Prostate gland (tissue), 2 donors: Measurements from ENCODE around the gene CSGALNACT2. TPM values are rescaled to one million over a fixed set of nuclear protein-coding genes. Genes with fewer than 3 reads are reported as not detected.

Experiments
- DNase-seq: peaks from one replicate; pipeline ENCODE4 v3.0.0-alpha.2; 2019; ENCODE audit warnings: low spot score
- H3K27ac ChIP-seq, 2 donors: fragments of 200-600 bp; sonication (generic); 2 replicates each; pipeline ENCODE4 v1.5.1; 2017 to 2019
- H3K27me3 ChIP-seq: fragments of 200-600 bp; sonication (generic); replicated peaks from 2 replicates; pipeline ENCODE4 v1.5.1; 2019; ENCODE audit not compliant: insufficient read depth
- H3K36me3 ChIP-seq, 2 donors: fragments of 200-600 bp; sonication (generic); 1 replicate in 1 of 2; 2 replicates in 1 of 2; pipeline versions ENCODE4 v1.5.1 to v1.8.1; 2017 to 2019
- H3K4me1 ChIP-seq: fragments of 200-600 bp; sonication (generic); replicated peaks from 2 replicates; pipeline ENCODE4 v1.5.1; 2019
- H3K4me3 ChIP-seq, 2 donors: fragments of 200-600 bp; sonication (generic); 2 replicates each; pipeline ENCODE4 v1.5.1; 2017 to 2019
- H3K9me3 ChIP-seq: fragments of 200-600 bp; sonication (generic); 2 replicates; pipeline ENCODE4 v1.5.1; 2017
- POLR2A ChIP-seq: fragments of 450-650 bp; IDR thresholded peaks from one replicate; pipeline ENCODE4 v1.6.1; 2016; ENCODE audit warnings: antibody characterized with exemption, mild to moderate bottlenecking
- POLR2AphosphoS5 ChIP-seq: sonication (generic); formaldehyde crosslinking; IDR thresholded peaks from one replicate; pipeline ENCODE4 v1.6.1; 2017; ENCODE audit warnings: antibody characterized with exemption
- WGBS: methylation state at CpG from one replicate; pipeline ENCODE4 v1.1.5; 2018; 5-methylcytosine and 5-hydroxymethylcytosine counted together
- intact Hi-C: fragments of 100-400 bp; cut with DNase I; formaldehyde crosslinking; loops from one replicate; pipeline ENCODE4 v1.14.2; 2022
- total RNA-seq, 2 donors: library from RNA; depleted of rRNA; stranded (reverse); fragments of >200 nt; gene quantifications; one replicate each; pipeline ENCODE4 v1.1.0, GENCODE V29; 2016
- TF ChIP-seq, protein P1 (sequence below), 4 experiments: fragments of 200-600 bp in 2 of 4; fragments of 450-650 bp in 2 of 4; sonication (generic) in 2 of 4; IDR thresholded peaks; 1 replicate in 3 of 4; 2 replicates in 1 of 4; pipeline ENCODE4 v1.5.1; 2016 to 2019; ENCODE audit warnings: antibody characterized with exemption in 4 of 4, mild to moderate bottlenecking in 2 of 4, moderate library complexity in 2 of 4

The CSGALNACT2 gene
- total RNA-seq, 2 donors from 2014 or later: 10.0 to 15.9 TPM

- no peaks in the 10 kb centered on the region for H3K9me3 ChIP-seq
- no peaks in the 10 kb centered on the region for H3K27me3 ChIP-seq
- intact Hi-C loops: no loop called here
- no peak overlapping the region for H3K4me3 ChIP-seq
- no peak for DNase-seq
- TF ChIP-seq POLR2A: no peak
- no peak for TF ChIP-seq POLR2AphosphoS5
- TF ChIP-seq, protein P1, sequence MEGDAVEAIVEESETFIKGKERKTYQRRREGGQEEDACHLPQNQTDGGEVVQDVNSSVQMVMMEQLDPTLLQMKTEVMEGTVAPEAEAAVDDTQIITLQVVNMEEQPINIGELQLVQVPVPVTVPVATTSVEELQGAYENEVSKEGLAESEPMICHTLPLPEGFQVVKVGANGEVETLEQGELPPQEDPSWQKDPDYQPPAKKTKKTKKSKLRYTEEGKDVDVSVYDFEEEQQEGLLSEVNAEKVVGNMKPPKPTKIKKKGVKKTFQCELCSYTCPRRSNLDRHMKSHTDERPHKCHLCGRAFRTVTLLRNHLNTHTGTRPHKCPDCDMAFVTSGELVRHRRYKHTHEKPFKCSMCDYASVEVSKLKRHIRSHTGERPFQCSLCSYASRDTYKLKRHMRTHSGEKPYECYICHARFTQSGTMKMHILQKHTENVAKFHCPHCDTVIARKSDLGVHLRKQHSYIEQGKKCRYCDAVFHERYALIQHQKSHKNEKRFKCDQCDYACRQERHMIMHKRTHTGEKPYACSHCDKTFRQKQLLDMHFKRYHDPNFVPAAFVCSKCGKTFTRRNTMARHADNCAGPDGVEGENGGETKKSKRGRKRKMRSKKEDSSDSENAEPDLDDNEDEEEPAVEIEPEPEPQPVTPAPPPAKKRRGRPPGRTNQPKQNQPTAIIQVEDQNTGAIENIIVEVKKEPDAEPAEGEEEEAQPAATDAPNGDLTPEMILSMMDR (IDR thresholded peaks at IDR 0.05): no peak
- WGBS: 76% methylated on average over 14 of the region's 14 CpGs
- no peaks in the 10 kb centered on the region for H3K36me3 ChIP-seq
- no peaks in the 10 kb centered on the region for H3K4me1 ChIP-seq
- H3K27ac ChIP-seq: no peak overlapping the region
These were observed 82.6 kb downstream of the CSGALNACT2 start for GRCh38 chr10:43220657-43221418.

DNA sequence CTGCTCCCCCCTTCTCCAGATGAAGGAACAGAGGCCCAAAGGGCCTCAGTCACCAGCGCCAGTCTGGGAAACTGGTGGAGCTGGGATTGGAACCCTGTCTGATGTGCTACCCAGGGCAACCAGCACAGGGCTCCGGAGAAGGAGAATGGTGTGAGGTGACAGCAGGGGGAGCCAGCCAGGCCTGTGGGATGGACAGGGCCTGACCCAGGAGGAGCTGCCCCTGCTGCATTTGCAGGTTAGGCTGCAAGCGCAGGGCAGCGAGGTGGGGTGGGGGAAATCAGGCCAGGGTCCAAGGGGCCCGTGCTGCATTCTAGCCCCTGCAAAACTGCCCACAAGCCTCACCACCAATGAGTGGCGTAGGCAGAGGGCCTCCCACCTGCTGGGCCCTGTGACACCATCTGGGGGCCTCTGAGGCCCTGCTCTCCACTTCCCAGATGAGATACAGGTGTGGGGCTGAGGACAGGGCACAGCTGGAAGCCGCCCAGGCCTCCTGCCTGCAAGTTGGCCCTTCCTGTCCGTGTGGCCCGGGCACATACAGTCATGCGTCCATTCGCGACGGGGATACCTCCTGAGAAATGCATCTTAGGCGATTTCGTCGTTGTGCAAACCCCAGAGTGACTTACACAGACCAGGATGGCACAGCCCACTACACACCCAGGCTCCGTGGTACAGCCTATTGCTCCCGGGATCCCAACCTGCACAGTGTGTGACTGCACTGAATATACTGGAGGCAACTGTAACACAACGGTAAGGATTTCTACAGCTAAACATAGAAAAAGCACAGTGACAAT, 83.4 kb downstream of the CSGALNACT2 start:
- WGBS: 84% methylated on average over 19 of the region's 19 CpGs
- no peaks in the 10 kb centered on the region for H3K36me3 ChIP-seq
- H3K4me1 ChIP-seq: no peaks in the 10 kb centered on the region
- TF ChIP-seq, protein P1 (IDR thresholded peaks at IDR 0.05): no peak
- TF ChIP-seq POLR2AphosphoS5 (no peak), POLR2A (no peak)
- intact Hi-C loops: no loop called here
- H3K4me3 ChIP-seq: no peak overlapping the region
- no peaks in the 10 kb centered on the region for H3K27me3 ChIP-seq
- no peak for DNase-seq
- H3K27ac ChIP-seq: no peak overlapping the region
- H3K9me3 ChIP-seq: no peaks in the 10 kb centered on the region

DNA sequence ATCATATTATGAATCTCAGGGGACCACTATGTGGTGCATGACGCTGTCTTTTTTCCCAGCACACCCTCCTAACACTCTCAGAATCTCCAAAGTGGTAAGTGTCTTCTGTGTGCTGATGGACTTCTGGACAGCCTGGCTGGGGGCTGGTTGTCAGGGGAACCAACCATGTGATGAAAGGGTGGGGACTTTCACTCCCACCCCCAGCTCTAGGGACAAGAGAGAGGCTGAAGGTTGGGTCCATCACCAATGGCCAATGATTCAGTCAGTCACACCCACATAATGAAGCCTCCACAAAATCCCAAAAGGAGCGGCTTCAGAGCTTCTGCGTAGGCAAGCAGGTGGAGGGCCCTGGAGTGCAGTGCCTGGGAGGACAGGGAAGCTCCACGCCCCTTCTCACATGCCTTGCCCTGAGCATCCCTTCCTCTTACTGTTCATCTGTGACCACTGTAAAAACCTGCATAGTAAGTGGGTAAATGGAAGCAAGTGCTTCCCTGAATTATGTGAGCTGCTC, 84.0 kb downstream of the CSGALNACT2 start:
- Histone ChIP-seq H3K4me3 (no peak overlapping the region), H3K9me3 (no peaks in the 10 kb centered on the region), H3K27ac (no peak overlapping the region), H3K27me3 (no peaks in the 10 kb centered on the region), H3K4me1 (no peaks in the 10 kb centered on the region), H3K36me3 (no peaks in the 10 kb centered on the region)
- TF ChIP-seq POLR2AphosphoS5: no peak
- no peak for TF ChIP-seq POLR2A
- TF ChIP-seq, protein P1 (IDR thresholded peaks at IDR 0.05): no peak
- 94% methylated on average over 4 of the region's 4 CpGs for whole genome bisulfite sequencing
- DNase-seq: no peak
- intact Hi-C loops: no loop called here

DNA sequence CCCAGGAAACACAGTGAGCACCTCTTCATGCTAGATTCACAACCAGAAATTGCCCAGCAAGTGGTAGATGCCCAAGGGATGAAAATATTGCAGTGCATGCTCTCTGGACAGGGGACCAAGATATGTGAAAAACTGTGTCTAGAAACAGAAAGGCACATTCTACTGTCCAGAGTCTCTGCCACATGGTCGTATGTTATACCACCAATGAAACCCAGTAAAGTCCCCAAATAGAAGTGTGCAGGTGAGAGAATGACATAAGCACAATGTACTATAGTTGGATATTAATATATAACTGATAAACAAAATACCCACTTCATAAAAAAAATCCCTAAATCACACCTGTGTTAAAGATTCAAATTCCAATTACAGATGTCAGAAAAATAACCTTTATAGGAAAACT, 84.8 kb downstream of the CSGALNACT2 start:
- Histone ChIP-seq H3K4me3 (no peak overlapping the region), H3K36me3 (no peaks in the 10 kb centered on the region), H3K27ac (no peak overlapping the region), H3K4me1 (no peaks in the 10 kb centered on the region), H3K9me3 (no peaks in the 10 kb centered on the region), H3K27me3 (no peaks in the 10 kb centered on the region)
- no peak for DNase-seq
- WGBS: 80% methylated on average over 1 of the region's 1 CpG
- intact Hi-C loops: no loop called here
- TF ChIP-seq, protein P1 (IDR thresholded peaks at IDR 0.05): no peak
- TF ChIP-seq POLR2AphosphoS5: no peak
- TF ChIP-seq POLR2A: no peak
